K562 (cell line): ENCODE results near the gene CYB5D1. TPM values are rescaled to one million over a fixed set of nuclear protein-coding genes. Genes with fewer than 3 reads are reported as not detected.

Experiments
- BRF1 ChIP-seq: IDR thresholded peaks from 3 replicates; pipeline ENCODE4 v1.6.1; 2011; ENCODE audit warnings: borderline replicate concordance, mild to moderate bottlenecking; ENCODE audit not compliant: insufficient read length; ENCODE audit errors: extremely low read depth
- FOXP1 ChIP-seq: sonication (generic); formaldehyde crosslinking; IDR thresholded peaks from 2 replicates; pipeline ENCODE4 v1.8.0; 2022; ENCODE audit warnings: mild to moderate bottlenecking, missing genetic modification reagents
- HMBOX1 ChIP-seq: sonication (generic); IDR thresholded peaks from 2 replicates; pipeline ENCODE4 v1.6.1; 2016
- HMGN3 ChIP-seq: IDR thresholded peaks from 2 replicates; pipeline ENCODE4 v1.6.1; 2011; ENCODE audit warnings: borderline replicate concordance, low read depth, mild to moderate bottlenecking, mixed read lengths, low read length; ENCODE audit not compliant: insufficient read length; ENCODE audit errors: extremely low read depth
- KDM1A ChIP-seq, 2 experiments: fragments of 450-650 bp; IDR thresholded peaks; 2 replicates each; pipeline ENCODE4 v1.6.1; 2016; ENCODE audit warnings: mild to moderate bottlenecking in 2 of 2
- LCOR ChIP-seq: sonication (generic); formaldehyde crosslinking; IDR thresholded peaks from 2 replicates; pipeline ENCODE4 v1.8.0; 2022; ENCODE audit warnings: mild to moderate bottlenecking, missing genetic modification reagents
- POLR2G ChIP-seq: fragments of 200-400 bp; formaldehyde crosslinking; IDR thresholded peaks from 2 replicates; pipeline ENCODE4 v1.6.1; 2017; ENCODE audit warnings: low read depth, mild to moderate bottlenecking, antibody characterized with exemption, low read length, moderate library complexity
- POLR2H ChIP-seq: IDR thresholded peaks from 2 replicates; pipeline ENCODE4 v1.6.1; 2016; ENCODE audit warnings: missing genetic modification characterization, low read depth, mild to moderate bottlenecking, control low read depth, missing compliant biosample characterization, moderate library complexity
- RBM34 ChIP-seq: fragments of 200-400 bp; formaldehyde crosslinking; IDR thresholded peaks from 2 replicates; pipeline ENCODE4 v1.6.1; 2018; ENCODE audit warnings: low read length, borderline replicate concordance; ENCODE audit not compliant: insufficient read depth
- SMAD2 ChIP-seq: fragments of 150-350 bp; IDR thresholded peaks from 2 replicates; pipeline ENCODE4 v1.6.1; 2014; ENCODE audit warnings: low read depth, mild to moderate bottlenecking, low read length
- SNRNP70 ChIP-seq: fragments of 200-400 bp; formaldehyde crosslinking; optimal IDR thresholded peaks from 2 replicates; pipeline ENCODE3; 2017; ENCODE audit warnings: low read depth, low read length
- TAF9B ChIP-seq: fragments of 450-650 bp; IDR thresholded peaks from 2 replicates; pipeline ENCODE4 v1.6.1; 2018; ENCODE audit warnings: mild to moderate bottlenecking; ENCODE audit not compliant: partially characterized antibody
- TEAD1 ChIP-seq, 2 experiments: fragments of 450-650 bp in 1 of 2; sonication (generic) in 1 of 2; formaldehyde crosslinking; IDR thresholded peaks; 2 replicates each; pipeline versions ENCODE4 v1.4.0 to v1.8.0; 2020 to 2022; ENCODE audit warnings: mild to moderate bottlenecking in 2 of 2, missing genetic modification reagents in 1 of 2
- XRCC5 ChIP-seq: fragments of 200-400 bp; formaldehyde crosslinking; IDR thresholded peaks from 2 replicates; pipeline ENCODE4 v1.6.1; 2017; ENCODE audit warnings: low read depth, mild to moderate bottlenecking, low read length
- ZFP1 ChIP-seq: fragments of 450-650 bp; formaldehyde crosslinking; IDR thresholded peaks from 2 replicates; pipeline ENCODE4 v1.4.0; 2020; ENCODE audit warnings: mild to moderate bottlenecking, mixed read lengths
- ZHX1 ChIP-seq: fragments of 150-350 bp; conservative IDR thresholded peaks from 2 replicates; pipeline ENCODE4 v1.6.1; 2014; ENCODE audit warnings: low read length
- ZNF143 ChIP-seq: sonication (generic); formaldehyde crosslinking; IDR thresholded peaks from 2 replicates; pipeline ENCODE4 v1.9.0; 2022; ENCODE audit warnings: mild to moderate bottlenecking, missing genetic modification reagents
- ZNF274 ChIP-seq: IDR thresholded peaks from 2 replicates; pipeline ENCODE4 v1.6.1; 2011; ENCODE audit warnings: low read depth, mild to moderate bottlenecking, low read length, moderate library complexity, borderline replicate concordance
- polyA plus RNA-seq, 8 experiments: library from polyadenylated mRNA; depleted of rRNA in 4 of 8; stranded (reverse) in 5 of 8; unstranded in 3 of 8; fragments of >200 nt; fragmentation: Nextera tagmentation in 2 of 8; fragmentation: Illumina TruSeq in 1 of 8; extraction: Ambion mirVana in 2 of 8; extraction: Trizol in 1 of 8; gene quantifications; 2 replicates each; pipeline versions ENCODE4 v1.2.1 to v1.2.3, GENCODE V29; 2011 to 2014; ENCODE audit warnings: inconsistent platforms in 1 of 8, missing spikeins in 1 of 8
- total RNA-seq, 7 experiments: library from RNA; depleted of rRNA in 6 of 7; stranded (reverse); fragments of >200 nt in 6 of 7; fragmentation: Illumina TruSeq in 2 of 7; extraction: Trizol in 2 of 7; gene quantifications; 2 replicates each; pipeline versions ENCODE4 v1.2.1 to v1.2.3, GENCODE V29; 2011 to 2021; ENCODE audit warnings: low replicate concordance in 1 of 7
- TF ChIP-seq, protein P1 (sequence below): fragments of 250-450 bp; sonication (Bioruptor Pico); IDR thresholded peaks from 2 replicates; pipeline ENCODE4 v1.5.0; 2020; ENCODE audit warnings: mild to moderate bottlenecking, borderline replicate concordance
- TF ChIP-seq, protein P2 (sequence below): sonication (generic); formaldehyde crosslinking; IDR thresholded peaks from 2 replicates; pipeline ENCODE4 v1.9.0; 2022; ENCODE audit warnings: mild to moderate bottlenecking, missing genetic modification reagents
- TF ChIP-seq, protein P3 (sequence below): fragments of 450-650 bp; IDR thresholded peaks from one replicate; pipeline ENCODE4 v1.6.1; 2018; ENCODE audit warnings: mild to moderate bottlenecking, moderate library complexity; ENCODE audit not compliant: partially characterized antibody

Gene CYB5D1
- total and polyA plus RNA-seq, 9 of the 15 experiments (the other 6 are each of a cell fraction or from before 2014, with no cell fraction given) = 2.4 to 7.9 (median 5.7) TPM

DNA sequence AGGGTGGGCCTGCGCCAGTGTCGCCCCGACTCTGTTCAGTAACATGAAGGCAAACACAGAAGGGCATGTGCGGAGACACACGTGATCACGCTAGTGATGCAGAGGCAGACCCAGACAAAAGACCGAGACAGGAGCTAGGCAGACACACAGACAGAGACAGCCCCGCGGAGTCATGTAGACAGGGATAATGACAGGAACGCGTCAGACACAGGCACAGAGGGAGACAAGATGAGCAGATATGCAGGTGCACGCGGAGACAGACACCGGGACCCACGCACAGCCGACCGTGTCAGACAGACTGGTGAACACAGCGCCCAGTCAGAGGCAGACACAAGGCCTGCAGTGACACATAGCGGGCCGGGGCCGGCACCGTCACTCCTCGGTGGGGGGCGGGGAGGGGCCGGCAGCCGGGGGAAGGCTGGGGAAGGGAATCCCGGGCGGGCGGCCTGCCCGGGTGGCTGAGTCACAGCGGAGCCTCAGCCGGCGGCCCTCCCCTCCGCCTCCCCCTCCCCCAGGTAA is 16.3 kb upstream of the CYB5D1 start (continued):
- TF ChIP-seq, protein P1, sequence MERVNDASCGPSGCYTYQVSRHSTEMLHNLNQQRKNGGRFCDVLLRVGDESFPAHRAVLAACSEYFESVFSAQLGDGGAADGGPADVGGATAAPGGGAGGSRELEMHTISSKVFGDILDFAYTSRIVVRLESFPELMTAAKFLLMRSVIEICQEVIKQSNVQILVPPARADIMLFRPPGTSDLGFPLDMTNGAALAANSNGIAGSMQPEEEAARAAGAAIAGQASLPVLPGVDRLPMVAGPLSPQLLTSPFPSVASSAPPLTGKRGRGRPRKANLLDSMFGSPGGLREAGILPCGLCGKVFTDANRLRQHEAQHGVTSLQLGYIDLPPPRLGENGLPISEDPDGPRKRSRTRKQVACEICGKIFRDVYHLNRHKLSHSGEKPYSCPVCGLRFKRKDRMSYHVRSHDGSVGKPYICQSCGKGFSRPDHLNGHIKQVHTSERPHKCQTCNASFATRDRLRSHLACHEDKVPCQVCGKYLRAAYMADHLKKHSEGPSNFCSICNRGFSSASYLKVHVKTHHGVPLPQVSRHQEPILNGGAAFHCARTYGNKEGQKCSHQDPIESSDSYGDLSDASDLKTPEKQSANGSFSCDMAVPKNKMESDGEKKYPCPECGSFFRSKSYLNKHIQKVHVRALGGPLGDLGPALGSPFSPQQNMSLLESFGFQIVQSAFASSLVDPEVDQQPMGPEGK = no peak
- no peak for TF ChIP-seq HMGN3
- TF ChIP-seq KDM1A (IDR thresholded peaks at IDR 0.05) = no peak
- TF ChIP-seq, protein P2, sequence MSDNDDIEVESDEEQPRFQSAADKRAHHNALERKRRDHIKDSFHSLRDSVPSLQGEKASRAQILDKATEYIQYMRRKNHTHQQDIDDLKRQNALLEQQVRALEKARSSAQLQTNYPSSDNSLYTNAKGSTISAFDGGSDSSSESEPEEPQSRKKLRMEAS (CRISPR knock-in tag) = peak; percentile 74
- peak in 1 of 2 experiments; percentile 19; a peak in 1 of 4 replicates for TF ChIP-seq TEAD1 (CRISPR knock-in tag; IDR thresholded peaks at IDR 0.05)
- TF ChIP-seq ZHX1 = no peak
- no peak for TF ChIP-seq LCOR (CRISPR knock-in tag)
- peak; percentile 63 for TF ChIP-seq TAF9B
- TF ChIP-seq, protein P3, sequence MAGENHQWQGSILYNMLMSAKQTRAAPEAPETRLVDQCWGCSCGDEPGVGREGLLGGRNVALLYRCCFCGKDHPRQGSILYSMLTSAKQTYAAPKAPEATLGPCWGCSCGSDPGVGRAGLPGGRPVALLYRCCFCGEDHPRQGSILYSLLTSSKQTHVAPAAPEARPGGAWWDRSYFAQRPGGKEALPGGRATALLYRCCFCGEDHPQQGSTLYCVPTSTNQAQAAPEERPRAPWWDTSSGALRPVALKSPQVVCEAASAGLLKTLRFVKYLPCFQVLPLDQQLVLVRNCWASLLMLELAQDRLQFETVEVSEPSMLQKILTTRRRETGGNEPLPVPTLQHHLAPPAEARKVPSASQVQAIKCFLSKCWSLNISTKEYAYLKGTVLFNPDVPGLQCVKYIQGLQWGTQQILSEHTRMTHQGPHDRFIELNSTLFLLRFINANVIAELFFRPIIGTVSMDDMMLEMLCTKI = no peak
- TF ChIP-seq POLR2G = no peak
- TF ChIP-seq BRF1 = no peak
- TF ChIP-seq FOXP1 = no peak; the same call in 1 of the 2 replicates
- TF ChIP-seq ZNF143 (CRISPR knock-in tag) = 0 out of 2 replicates have a peak, but pooled peaks have one; percentile 21
- no peak for TF ChIP-seq ZNF274
- no peak for TF ChIP-seq RBM34
- TF ChIP-seq POLR2H = no peak
- TF ChIP-seq XRCC5 = no peak
- TF ChIP-seq ZFP1 (CRISPR knock-in tag) = no peak
- TF ChIP-seq HMBOX1 = no peak
- TF ChIP-seq SMAD2 = no peak
- no peak for TF ChIP-seq SNRNP70
